SK-N-SH (cell line): Measurements from ENCODE around the gene PRAME. TPM values are rescaled to one million over a fixed set of nuclear protein-coding genes. Genes with fewer than 3 reads are reported as not detected.

Experiments used
- CTCF ChIA-PET: fragments of 300-600, 350-600 bp; formaldehyde crosslinking; extraction: SDS; loops from one replicate; lab custom pipeline; 2021; lab: Yijun Ruan, JAX
- POLR2A ChIA-PET: fragments of 350-600 bp; sonication (Branson Sonifier 250); formaldehyde crosslinking; extraction: SDS; loops from one replicate; lab custom pipeline; 2020; ENCODE audit warnings: antibody characterized with exemption, inconsistent platforms; lab: Yijun Ruan, JAX
- DNase-seq: peaks from one replicate; pipeline ENCODE4 v3.0.0; 2012
- H2AFZ ChIP-seq: fragments of 200-600 bp; sonication (generic); 2 replicates; pipeline ENCODE4 v1.8.1; 2016; ENCODE audit warnings: antibody characterized with exemption, mild to moderate bottlenecking, low read depth
- H3F3A ChIP-seq: fragments of 200-600 bp; sonication (generic); replicated peaks from 2 replicates; pipeline ENCODE3; 2016; ENCODE audit warnings: antibody characterized with exemption, mild to moderate bottlenecking; ENCODE audit not compliant: insufficient read depth
- H3K27ac ChIP-seq, 2 experiments: fragments of 200-500 bp in 1 of 2; fragments of 200-600 bp in 1 of 2; sonication (Bioruptor generic) in 1 of 2; sonication (generic), shearing (Covaris generic) in 1 of 2; 2 replicates each; pipeline versions ENCODE4 v1.5.1 to v1.6.1; 2014 to 2016; ENCODE audit warnings: low read depth in 2 of 2, inconsistent platforms in 1 of 2, low read length in 1 of 2, mild to moderate bottlenecking in 1 of 2, mixed read lengths in 1 of 2
- H3K27me3 ChIP-seq: fragments of 200-600 bp; sonication (generic), shearing (Covaris generic); 2 replicates; pipeline ENCODE4 v1.6.1; 2016; ENCODE audit warnings: mixed run types; ENCODE audit not compliant: insufficient read depth
- H3K36me3 ChIP-seq, 2 experiments: fragments of 200-500 bp in 1 of 2; fragments of 200-600 bp in 1 of 2; sonication (Bioruptor generic) in 1 of 2; sonication (generic) in 1 of 2; replicated peaks in 1 of 2; 2 replicates each; pipeline versions ENCODE3 to v1.5.1; 2014 to 2016; ENCODE audit warnings: low read length in 1 of 2, mild to moderate bottlenecking in 1 of 2; ENCODE audit not compliant: insufficient read depth in 2 of 2, control insufficient read depth in 1 of 2
- H3K4me1 ChIP-seq, 2 experiments: fragments of 200-500 bp in 1 of 2; fragments of 200-600 bp in 1 of 2; sonication (Bioruptor generic) in 1 of 2; sonication (generic), shearing (Covaris generic) in 1 of 2; 2 replicates each; pipeline versions ENCODE4 v1.5.1 to v1.6.1; 2014 to 2016; ENCODE audit warnings: low read depth in 1 of 2, low read length in 1 of 2, mixed run types in 1 of 2; ENCODE audit not compliant: insufficient read depth in 2 of 2, control insufficient read depth in 1 of 2
- H3K4me2 ChIP-seq: fragments of 200-600 bp; sonication (generic), shearing (Covaris generic); 2 replicates; pipeline ENCODE4 v1.6.1; 2017; ENCODE audit warnings: mixed run types
- H3K4me3 ChIP-seq, 2 experiments: fragments of 200-500 bp in 1 of 2; fragments of 200-600 bp in 1 of 2; sonication (Bioruptor generic) in 1 of 2; sonication (generic), shearing (Covaris generic) in 1 of 2; 2 replicates each; pipeline versions ENCODE4 v1.5.1 to v1.8.1; 2014 to 2016; ENCODE audit warnings: low read depth in 2 of 2, inconsistent platforms in 1 of 2, low read length in 1 of 2, mild to moderate bottlenecking in 1 of 2, mixed read lengths in 1 of 2, moderate library complexity in 1 of 2
- H3K79me2 ChIP-seq: fragments of 200-600 bp; sonication (generic); 2 replicates; pipeline ENCODE4 v1.8.1; 2017; ENCODE audit warnings: mild to moderate bottlenecking; ENCODE audit not compliant: insufficient read depth
- H3K9ac ChIP-seq: fragments of 200-600 bp; sonication (generic); 2 replicates; pipeline ENCODE4 v1.6.1; 2017; ENCODE audit warnings: mixed run types
- H3K9me2 ChIP-seq: fragments of 200-600 bp; sonication (generic); 2 replicates; pipeline ENCODE4 v1.6.1; 2017; ENCODE audit warnings: mixed run types
- H3K9me3 ChIP-seq: fragments of 200-600 bp; sonication (generic); 2 replicates; pipeline ENCODE4 v1.6.1; 2017; ENCODE audit warnings: mixed run types, mild to moderate bottlenecking, moderate library complexity
- H4K20me1 ChIP-seq: fragments of 200-600 bp; sonication (generic); 2 replicates; pipeline ENCODE4 v1.6.1; 2017; ENCODE audit warnings: mild to moderate bottlenecking, mixed run types; ENCODE audit not compliant: insufficient read depth
- CTCF ChIP-seq: fragments of 200-600 bp; sonication (generic); IDR thresholded peaks from 2 replicates; pipeline ENCODE4 v1.6.1; 2017; ENCODE audit warnings: antibody characterized with exemption, mild to moderate bottlenecking, moderate library complexity
- EP300 ChIP-seq, 2 experiments: IDR thresholded peaks; 2 replicates each; pipeline versions ENCODE4 v1.4.0 to v1.6.1; 2012; ENCODE audit warnings: borderline replicate concordance in 1 of 2, low read depth in 1 of 2, low read length in 1 of 2
- FOXJ3 ChIP-seq: sonication (generic); formaldehyde crosslinking; IDR thresholded peaks from 2 replicates; pipeline ENCODE4 v1.5.1; 2020; ENCODE audit warnings: mild to moderate bottlenecking, missing genetic modification reagents
- FOXM1 ChIP-seq: IDR thresholded peaks from 2 replicates; pipeline ENCODE4 v1.4.0; 2012; ENCODE audit warnings: low read depth, mild to moderate bottlenecking
- GATA2 ChIP-seq: sonication (generic); formaldehyde crosslinking; IDR thresholded peaks from 2 replicates; pipeline ENCODE4 v1.5.0; 2020; ENCODE audit warnings: mild to moderate bottlenecking, missing genetic modification reagents
- JUND ChIP-seq: IDR thresholded peaks from 2 replicates; pipeline ENCODE4 v1.4.0; 2012
- NRF1 ChIP-seq: IDR thresholded peaks from 2 replicates; pipeline ENCODE4 v1.6.1; 2012; ENCODE audit warnings: low read depth, mild to moderate bottlenecking, low read length
- PBX3 ChIP-seq: IDR thresholded peaks from 2 replicates; pipeline ENCODE4; 2012
- REST ChIP-seq: IDR thresholded peaks from 2 replicates; pipeline ENCODE4 v1.6.1; 2012; ENCODE audit warnings: mild to moderate bottlenecking, low read depth, low read length, moderate library complexity
- SIN3A ChIP-seq: IDR thresholded peaks from 2 replicates; pipeline ENCODE4 v1.6.1; 2012; ENCODE audit warnings: low read depth, mild to moderate bottlenecking, low read length, moderate library complexity, borderline replicate concordance
- TAF1 ChIP-seq: IDR thresholded peaks from 2 replicates; pipeline ENCODE4 v1.6.1; 2012; ENCODE audit warnings: low read depth, mild to moderate bottlenecking, low read length, moderate library complexity, borderline replicate concordance
- TEAD4 ChIP-seq: IDR thresholded peaks from 2 replicates; pipeline ENCODE4 v1.4.0; 2012; ENCODE audit warnings: mild to moderate bottlenecking, borderline replicate concordance; ENCODE audit not compliant: insufficient read depth
- USF2 ChIP-seq: fragments of 150-350 bp; IDR thresholded peaks from 2 replicates; pipeline ENCODE4 v1.6.1; 2017; ENCODE audit warnings: antibody characterized with exemption, low read length, low read depth, borderline replicate concordance
- WGBS: methylation state at CpG from one replicate; pipeline ENCODE4 v1.1.6; 2017; ENCODE audit warnings: low lambda C conversion rate; 5-methylcytosine and 5-hydroxymethylcytosine counted together
- polyA plus RNA-seq, 3 experiments: library from polyadenylated mRNA; depleted of rRNA; stranded (reverse); fragments of >200 nt; gene quantifications; 2 replicates each; pipeline ENCODE4 v1.2.3, GENCODE V29; 2012

Gene PRAME
- polyA plus RNA-seq, 1 of the 3 experiments (the other 2 are of a cell fraction) = 193 TPM

- Histone ChIP-seq H3K79me2 (no peaks in the 10 kb centered on the region), H4K20me1 (no peaks in the 10 kb centered on the region), H3K4me3 (no peak overlapping the region), H3K9me2 (no peaks in the 10 kb centered on the region), H3K9ac (no peak overlapping the region), H3K4me2 (no peak overlapping the region), H3K4me1 (no peaks in the 10 kb centered on the region; a peak in 1 of 4 replicates), H3K27ac (no peak overlapping the region), H3K9me3 (no peaks in the 10 kb centered on the region), H2AFZ (no peak overlapping the region), H3F3A (no peaks in the 10 kb centered on the region), H3K27me3 (peaks cover 3% of the 10 kb centered on the region; the same call in 1 of the 2 replicates), H3K36me3 (no peaks in the 10 kb centered on the region)
- ChIA-PET POLR2A (interaction anchor here (0.6 kb wide), 1 partner anchor 22 kb away, joined by 3 read pairs; no protein-coding TSS in a partner anchor), CTCF (interaction anchor here (0.9 to 11.9 kb wide), 17 partner anchors 16 to 367 kb away, joined by 3 to 190 read pairs (median 6); partner anchors contain the start of gene PRAME)
- WGBS = 65% methylated on average over 12 of the region's 12 CpGs
- no peak for DNase-seq
- no peak for TF ChIP-seq REST
- TF ChIP-seq SIN3A = no peak
Measured at GRCh38 chr22:22588485-22589164, 29.6 kb upstream of the PRAME start.

- no peaks in the 10 kb centered on the region for H3F3A ChIP-seq
- H4K20me1 ChIP-seq = no peaks in the 10 kb centered on the region
- no peaks in the 10 kb centered on the region; a peak in 1 of 4 replicates for H3K4me1 ChIP-seq
- ChIA-PET CTCF (interaction anchor here (0.6 to 11.9 kb wide), 40 partner anchors 9 to 373 kb away, joined by 3 to 190 read pairs (median 4); partner anchors contain the start of genes PRAME and ZNF280B), POLR2A (no interaction called here)
- no peaks in the 10 kb centered on the region for H3K9me3 ChIP-seq
- no peaks in the 10 kb centered on the region for H3K79me2 ChIP-seq
- H3K9me2 ChIP-seq = no peaks in the 10 kb centered on the region
- no peak overlapping the region for H3K4me3 ChIP-seq
- no peak overlapping the region for H3K9ac ChIP-seq
- TF ChIP-seq EP300 (IDR thresholded peaks at IDR 0.05; ENCODE audit: borderline replicate concordance in 1 of 2, low read depth in 1 of 2, low read length in 1 of 2) (no peak), NRF1 (no peak), TAF1 (no peak), SIN3A (no peak), PBX3 (no peak), FOXM1 (no peak), USF2 (no peak), CTCF (no peak), TEAD4 (no peak), FOXJ3 (no peak), GATA2 (CRISPR knock-in tag) (no peak), JUND (no peak)
- DNase-seq = no peak
- no peak overlapping the region for H3K27ac ChIP-seq
- H3K36me3 ChIP-seq = no peaks in the 10 kb centered on the region
- H3K4me2 ChIP-seq = no peak overlapping the region
- WGBS = 57% methylated on average over 1 of the region's 3 CpGs
- no peak overlapping the region for H2AFZ ChIP-seq
- peaks cover 3% of the 10 kb centered on the region; the same call in 1 of the 2 replicates for H3K27me3 ChIP-seq
Measured at GRCh38 chr22:22587577-22588188, 28.6 kb upstream of the PRAME start.
